Brain pericyte (primary cell): Measurements from ENCODE around the gene CHRD.
"Not testable (repeated sequence)": the region's sequence is repeated elsewhere in the genome, so short reads cannot be mapped to it uniquely, and the experiment has no call there.

ENCODE experiments used
- DNase-seq: peaks from one replicate; pipeline ENCODE4 v3.0.0-alpha.2; 2012; ENCODE audit warnings: low read depth, low spot score

CHRD gene

GRCh38 chr3:184414418-184415202 lies 34.8 kb downstream of the CHRD start:
- DNase-seq, result no peak

- DNase-seq, result no peak
Observed at GRCh38 chr3:184415203-184415490, 35.3 kb downstream of the CHRD start.

- peak; percentile 7 for DNase-seq
Observed at GRCh38 chr3:184417619-184418327, 37.9 kb downstream of the CHRD start.

- no peak for DNase-seq
Observed at GRCh38 chr3:184419171-184419570, 39.3 kb downstream of the CHRD start.

GRCh38 chr3:184423561-184423960 lies 43.7 kb downstream of the CHRD start:
- DNase-seq, result no peak

- no peak for DNase-seq
Observed at GRCh38 chr3:184426691-184427141, 46.9 kb downstream of the CHRD start.

- DNase-seq, result no peak
Observed at GRCh38 chr3:184428561-184429175, 48.8 kb downstream of the CHRD start.

GRCh38 chr3:184429786-184430185 lies 49.9 kb downstream of the CHRD start:
- DNase-seq, result no peak

- no peak for DNase-seq
Observed at GRCh38 chr3:184430940-184431339, 51.1 kb downstream of the CHRD start.

GRCh38 chr3:184433178-184433577 lies 53.3 kb downstream of the CHRD start:
- DNase-seq, result not testable (repeated sequence)

GRCh38 chr3:184439096-184439495 lies 59.2 kb downstream of the CHRD start:
- DNase-seq, result no peak
